AG04450 (cell line): ENCODE measurements around the gene NKX1-2. TPM values are rescaled to one million over a fixed set of nuclear protein-coding genes. Genes with fewer than 3 reads are reported as not detected.

Experiments used
- CTCF ChIA-PET: fragments of 300-600, 350-600 bp; formaldehyde crosslinking; extraction: SDS; loops from one replicate; lab custom pipeline; 2022; ENCODE audit warnings: antibody characterized with exemption, inconsistent platforms; lab: Charles Lee
- POLR2A ChIA-PET: fragments of 350-600 bp; formaldehyde crosslinking; extraction: SDS; loops from one replicate; lab custom pipeline; 2021; ENCODE audit warnings: antibody characterized with exemption, inconsistent platforms; lab: Yijun Ruan, JAX
- DNase-seq: peaks from one replicate; pipeline ENCODE4 v3.0.0-alpha.2; 2011; ENCODE audit warnings: low read depth, low spot score
- H3K27ac ChIP-seq: one replicate; pipeline ENCODE4 v1.5.1; 2012; ENCODE audit warnings: low read depth, low read length, control low read depth
- H3K27me3 ChIP-seq: one replicate; pipeline ENCODE4 v1.6.0; 2012; ENCODE audit warnings: low read length; ENCODE audit not compliant: control insufficient read depth, insufficient read depth
- H3K4me3 ChIP-seq: 2 replicates; pipeline ENCODE4 v1.5.1; 2011; ENCODE audit warnings: mild to moderate bottlenecking, low read depth, low read length, control low read depth
- H3K9me3 ChIP-seq: 2 replicates; pipeline ENCODE4 v1.5.1; 2012; ENCODE audit warnings: low read length; ENCODE audit not compliant: control insufficient read depth, insufficient read depth
- CTCF ChIP-seq: IDR thresholded peaks from 2 replicates; pipeline ENCODE4 v1.5.1; 2011; ENCODE audit warnings: low read depth, low read length, control low read depth, inconsistent platforms
- polyA plus RNA-seq: library from polyadenylated mRNA; depleted of rRNA; stranded (reverse); fragments of >200 nt; gene quantifications from 2 replicates; pipeline ENCODE4 v1.2.3, GENCODE V29; 2011

Gene NKX1-2
- polyA plus RNA-seq, 1 experiment = not detected

- H3K9me3 ChIP-seq = no peaks in the 10 kb centered on the region
- DNase-seq = no peak
Measured at GRCh38 chr10:124477614-124478363, 28.0 kb upstream of the NKX1-2 start.

GRCh38 chr10:124476043-124476725, 26.3 kb upstream of the NKX1-2 start:
- no peak overlapping the region for H3K4me3 ChIP-seq
- CTCF ChIA-PET = no interaction called here

More at GRCh38 chr10:124477614-124478363, 28.0 kb upstream of the NKX1-2 start:
- POLR2A ChIA-PET = no interaction called here
- CTCF ChIA-PET = no interaction called here
- no peak overlapping the region for H3K4me3 ChIP-seq
- H3K27ac ChIP-seq = no peak overlapping the region
- TF ChIP-seq CTCF = no peak
- H3K27me3 ChIP-seq = no peaks in the 10 kb centered on the region

DNA sequence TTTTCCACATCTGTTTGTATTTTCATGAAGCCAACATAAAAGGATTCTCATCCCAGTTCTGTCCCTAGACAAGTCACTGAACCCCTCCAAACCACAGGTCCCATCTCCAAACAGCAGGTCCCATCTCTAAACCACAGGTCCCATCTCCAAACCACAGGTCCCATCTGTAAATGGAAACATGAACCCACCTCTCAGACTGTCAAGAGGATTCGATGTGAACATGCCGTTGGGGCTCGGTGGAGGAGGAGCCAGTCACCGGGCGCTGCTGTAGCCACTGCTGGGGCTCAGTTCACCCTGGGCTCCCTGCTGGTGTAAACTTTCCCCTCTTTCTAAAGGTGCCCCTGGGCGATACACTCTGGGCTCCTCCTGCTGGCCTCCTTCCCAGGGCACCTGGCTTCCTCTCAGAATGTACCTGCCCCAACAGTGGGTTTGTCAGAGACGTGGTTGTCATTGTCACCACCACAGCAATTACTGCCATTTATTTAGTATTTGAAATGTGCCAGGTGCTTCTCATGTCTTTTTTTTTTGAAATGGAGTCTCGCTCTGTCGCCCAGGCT, 24.8 kb upstream of the NKX1-2 start:
- TF ChIP-seq CTCF = no peak
- no peak for DNase-seq
- H3K9me3 ChIP-seq = no peaks in the 10 kb centered on the region
- ChIA-PET CTCF (no interaction called here), POLR2A (no interaction called here)
- no peak overlapping the region for H3K4me3 ChIP-seq
- no peak overlapping the region for H3K27ac ChIP-seq
- H3K27me3 ChIP-seq = no peaks in the 10 kb centered on the region

More at GRCh38 chr10:124476043-124476725, 26.3 kb upstream of the NKX1-2 start:
- no peaks in the 10 kb centered on the region for H3K27me3 ChIP-seq
- POLR2A ChIA-PET = no interaction called here
- TF ChIP-seq CTCF = no peak
- H3K27ac ChIP-seq = no peak overlapping the region
- H3K9me3 ChIP-seq = no peaks in the 10 kb centered on the region
- no peak for DNase-seq

GRCh38 chr10:124473070-124473469, 23.2 kb upstream of the NKX1-2 start:
- Histone ChIP-seq H3K9me3 (no peaks in the 10 kb centered on the region), H3K4me3 (no peak overlapping the region), H3K27ac (no peak overlapping the region), H3K27me3 (no peaks in the 10 kb centered on the region)
- CTCF ChIA-PET = no interaction called here
- no peak for DNase-seq
- TF ChIP-seq CTCF = no peak
- POLR2A ChIA-PET = interaction anchor here (0.6 to 0.7 kb wide), 2 partner anchors 19 to 318 kb away, joined by 7 to 8 read pairs; no protein-coding TSS in a partner anchor
